ENCODE measurements around the gene MICB.
"Not testable (repeated sequence)": the region's sequence is repeated elsewhere in the genome, so short reads cannot be mapped to it uniquely, and the experiment has no call there.

The MICB gene

GRCh38 chr6:31541658-31542521 lies 43.9 kb downstream of the MICB start, which contains the start of gene DDX39B:
Gene DDX39B (minus strand): TSS chr6:31542003. CDS start chr6:31540532, 1,471 bp downstream.
- peak; percentile 97 for DNase-seq

GRCh38 chr6:31543639-31544038 lies 45.7 kb downstream of the MICB start:
- no peak for DNase-seq

GRCh38 chr6:31544676-31545075 lies 46.7 kb downstream of the MICB start:
- DNase-seq, result no peak

- DNase-seq, result no peak
These were observed 47.3 kb downstream of the MICB start for GRCh38 chr6:31545291-31545690.

GRCh38 chr6:31546339-31546957 lies 48.5 kb downstream of the MICB start, which contains the start of gene ATP6V1G2:
Gene ATP6V1G2 (minus strand): TSS chr6:31546608. CDS start chr6:31546559, 49 bp downstream.
- DNase-seq, result peak; percentile 96

GRCh38 chr6:31546958-31547726 lies 49.2 kb downstream of the MICB start, which contains the start of gene NFKBIL1:
Gene NFKBIL1 (plus strand): TSS chr6:31547608. CDS start chr6:31547695, 87 bp downstream.
- peak; percentile 98 for DNase-seq

GRCh38 chr6:31547727-31548543 lies 50.0 kb downstream of the MICB start:
- no peak for DNase-seq

- DNase-seq, result no peak
These were observed 50.6 kb downstream of the MICB start for GRCh38 chr6:31548544-31548873.

- DNase-seq, result not testable (repeated sequence)
These were observed 53.4 kb downstream of the MICB start for GRCh38 chr6:31551371-31551770.

GRCh38 chr6:31556307-31556706 lies 58.4 kb downstream of the MICB start:
- no peak for DNase-seq

GRCh38 chr6:31557443-31558317 lies 59.7 kb downstream of the MICB start:
- DNase-seq, result no peak

- no peak for DNase-seq
These were observed 60.3 kb downstream of the MICB start for GRCh38 chr6:31558318-31558625.

GRCh38 chr6:31558631-31559500 lies 60.9 kb downstream of the MICB start:
- no peak for DNase-seq

GRCh38 chr6:31559606-31559957 lies 61.6 kb downstream of the MICB start:
- DNase-seq, result no peak

GRCh38 chr6:31559958-31560696 lies 62.2 kb downstream of the MICB start:
- DNase-seq, result no peak

- no peak for DNase-seq
These were observed 62.7 kb downstream of the MICB start for GRCh38 chr6:31560697-31561058.
